Fibroblast of villous mesenchyme (primary cell): ENCODE results near the gene DDX31. TPM values are rescaled to one million over a fixed set of nuclear protein-coding genes. Genes with fewer than 3 reads are reported as not detected.
"Not testable (repeated sequence)": the region's sequence is repeated elsewhere in the genome, so short reads cannot be mapped to it uniquely, and the experiment has no call there.

Source experiments
- DNase-seq: peaks from one replicate; pipeline ENCODE4 v3.0.0-alpha.2; 2010; ENCODE audit warnings: low read depth
- H3K4me3 ChIP-seq: 2 replicates; pipeline ENCODE4 v1.5.1; 2011; ENCODE audit warnings: low read depth, mild to moderate bottlenecking, low read length
- total RNA-seq: library from RNA; depleted of rRNA; stranded (reverse); fragments of >200 nt; gene quantifications from 2 replicates; pipeline ENCODE4 v1.2.3, GENCODE V29; 2012
- TF ChIP-seq, protein P1 (sequence below): IDR thresholded peaks from 2 replicates; pipeline ENCODE4 v1.5.1; 2012; ENCODE audit warnings: low read depth, mild to moderate bottlenecking, low read length; ENCODE audit not compliant: insufficient read depth

The DDX31 gene
- total RNA-seq, 1 donor, result 19.4 TPM

DNA sequence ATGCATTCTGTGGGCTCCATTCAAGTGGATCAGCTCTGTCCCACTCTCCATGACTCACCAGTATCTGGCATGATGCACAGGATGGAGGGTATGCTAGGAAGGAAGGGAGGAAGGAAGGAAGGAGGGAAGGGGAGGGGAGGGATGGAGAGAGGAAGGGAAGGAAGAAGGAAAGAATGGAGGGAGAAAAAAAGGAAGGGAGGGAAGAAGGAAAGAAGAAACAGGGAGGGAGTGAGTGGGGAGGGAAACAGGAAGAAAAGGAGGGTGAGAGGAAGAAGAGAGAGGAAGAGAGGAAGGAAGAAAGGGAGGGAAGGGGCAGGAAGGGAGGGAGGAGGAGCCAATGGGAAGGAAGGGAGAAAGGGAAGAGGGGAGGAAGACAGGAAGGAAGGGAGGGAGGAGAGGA is 92.7 kb downstream of the DDX31 start:
- TF ChIP-seq, protein P1, sequence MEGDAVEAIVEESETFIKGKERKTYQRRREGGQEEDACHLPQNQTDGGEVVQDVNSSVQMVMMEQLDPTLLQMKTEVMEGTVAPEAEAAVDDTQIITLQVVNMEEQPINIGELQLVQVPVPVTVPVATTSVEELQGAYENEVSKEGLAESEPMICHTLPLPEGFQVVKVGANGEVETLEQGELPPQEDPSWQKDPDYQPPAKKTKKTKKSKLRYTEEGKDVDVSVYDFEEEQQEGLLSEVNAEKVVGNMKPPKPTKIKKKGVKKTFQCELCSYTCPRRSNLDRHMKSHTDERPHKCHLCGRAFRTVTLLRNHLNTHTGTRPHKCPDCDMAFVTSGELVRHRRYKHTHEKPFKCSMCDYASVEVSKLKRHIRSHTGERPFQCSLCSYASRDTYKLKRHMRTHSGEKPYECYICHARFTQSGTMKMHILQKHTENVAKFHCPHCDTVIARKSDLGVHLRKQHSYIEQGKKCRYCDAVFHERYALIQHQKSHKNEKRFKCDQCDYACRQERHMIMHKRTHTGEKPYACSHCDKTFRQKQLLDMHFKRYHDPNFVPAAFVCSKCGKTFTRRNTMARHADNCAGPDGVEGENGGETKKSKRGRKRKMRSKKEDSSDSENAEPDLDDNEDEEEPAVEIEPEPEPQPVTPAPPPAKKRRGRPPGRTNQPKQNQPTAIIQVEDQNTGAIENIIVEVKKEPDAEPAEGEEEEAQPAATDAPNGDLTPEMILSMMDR, result no peak
- no peak overlapping the region for H3K4me3 ChIP-seq
- DNase-seq, result no peak

DNA sequence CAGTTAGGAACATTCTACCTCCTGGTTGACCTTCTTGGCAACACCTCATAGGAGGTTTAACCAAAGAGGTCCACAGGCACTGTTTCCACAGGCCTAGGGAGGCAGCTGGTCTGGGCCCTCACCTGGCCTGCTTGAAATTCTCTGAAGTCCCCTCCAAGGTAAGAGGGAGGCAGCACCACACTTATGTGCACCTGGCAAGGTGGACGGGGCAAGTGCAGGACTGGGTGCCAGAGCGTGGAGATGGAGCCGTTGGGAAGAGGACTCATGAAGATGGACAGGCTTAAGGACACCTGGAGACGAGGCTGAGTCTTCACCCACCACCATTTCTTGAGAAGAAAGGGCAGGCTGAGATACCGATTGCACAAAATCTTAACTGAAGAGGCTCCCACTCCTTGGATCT is 94.0 kb downstream of the DDX31 start:
- TF ChIP-seq, protein P1, result no peak
- no peak for DNase-seq
- no peak overlapping the region for H3K4me3 ChIP-seq

DNA sequence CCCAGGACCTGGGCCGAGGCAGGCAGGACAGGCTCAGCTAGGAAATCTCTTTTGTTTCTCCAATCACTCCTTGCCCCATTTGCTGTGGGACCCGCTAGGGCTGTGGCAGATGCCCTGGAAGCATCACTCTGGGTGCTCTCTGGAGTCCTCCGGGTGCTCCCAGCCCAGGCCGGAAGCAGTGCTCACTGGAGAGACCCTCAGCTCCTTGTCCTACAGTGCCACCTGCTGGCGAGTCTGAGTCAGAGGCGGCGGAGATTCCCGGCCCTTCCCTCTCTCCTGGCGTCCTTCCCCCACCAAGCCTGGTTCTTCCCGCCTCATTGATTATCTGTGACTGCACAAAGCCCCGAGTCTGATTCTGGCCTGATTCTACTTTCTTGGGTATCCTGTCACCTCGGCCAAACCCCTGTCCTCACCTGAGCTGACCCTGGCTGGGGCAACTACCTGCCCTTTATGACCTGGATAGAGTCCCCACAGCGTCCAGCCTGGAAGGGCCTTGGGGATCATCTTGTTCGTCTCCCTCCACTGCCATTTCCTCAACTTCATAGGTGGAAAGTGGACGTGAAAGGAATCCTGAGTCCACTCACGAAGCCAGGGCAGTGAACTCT is 94.7 kb downstream of the DDX31 start:
- TF ChIP-seq, protein P1, result peak; percentile 93
- DNase-seq, result peak; percentile 70
- no peak overlapping the region for H3K4me3 ChIP-seq

DNA sequence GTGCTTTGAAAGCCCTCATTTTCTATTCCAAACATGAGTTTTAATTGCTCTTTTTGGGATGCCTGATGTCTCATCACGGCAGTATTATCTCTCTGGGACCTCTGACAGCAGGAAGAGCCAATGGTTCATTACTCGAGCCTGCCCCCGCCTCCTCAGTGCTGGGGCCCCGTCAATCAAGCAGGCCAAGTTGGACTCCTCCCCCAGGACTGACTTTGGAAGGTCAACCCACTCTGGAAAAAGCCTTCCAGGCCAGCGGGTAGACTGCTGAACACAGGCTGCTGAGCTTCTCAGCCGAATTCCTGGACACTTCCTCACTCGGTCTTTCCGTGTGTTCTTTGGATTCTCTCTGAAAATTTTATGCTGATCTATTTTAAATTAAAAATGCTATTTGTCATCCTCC is 96.9 kb downstream of the DDX31 start:
- TF ChIP-seq, protein P1, result no peak
- no peak for DNase-seq
- no peak overlapping the region for H3K4me3 ChIP-seq

DNA sequence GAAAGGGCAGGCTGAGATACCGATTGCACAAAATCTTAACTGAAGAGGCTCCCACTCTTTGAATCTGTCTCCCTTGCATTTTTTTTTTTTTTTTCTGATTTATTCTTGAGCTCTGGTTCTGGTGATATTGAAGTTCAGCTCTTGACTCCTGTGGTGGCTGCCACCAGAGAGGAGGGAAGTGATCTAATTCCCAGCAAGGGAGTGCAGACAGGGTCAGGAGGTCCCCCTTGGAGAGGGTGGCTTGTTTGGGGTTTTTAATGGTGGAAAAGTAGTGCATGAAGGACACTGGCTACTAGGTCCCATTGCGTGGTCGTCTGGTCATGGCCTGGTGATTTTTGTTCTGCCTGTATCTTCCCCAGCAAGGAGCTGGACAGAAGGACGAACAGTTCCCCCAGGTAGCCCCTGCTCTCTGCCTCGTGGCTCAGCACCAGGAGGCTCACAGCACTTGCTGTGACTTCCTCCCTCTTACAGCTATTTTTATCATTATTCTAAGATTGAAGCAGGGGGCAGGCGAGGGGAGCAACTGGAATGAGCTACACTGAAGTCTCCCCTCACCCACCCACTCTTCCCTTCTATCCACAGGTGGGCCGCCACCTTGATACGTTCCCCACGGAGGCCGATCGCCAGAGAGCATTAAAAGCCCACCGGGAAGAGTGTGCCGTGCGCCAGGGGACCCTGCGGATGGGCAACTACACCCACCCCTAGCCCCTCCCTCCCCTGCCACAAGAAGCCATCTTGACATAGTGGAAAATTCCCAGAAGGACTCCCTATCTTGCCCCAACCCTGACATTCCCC is 97.8 kb downstream of the DDX31 start:
- DNase-seq, result no peak
- TF ChIP-seq, protein P1, result no peak
- H3K4me3 ChIP-seq, result no peak overlapping the region

DNA sequence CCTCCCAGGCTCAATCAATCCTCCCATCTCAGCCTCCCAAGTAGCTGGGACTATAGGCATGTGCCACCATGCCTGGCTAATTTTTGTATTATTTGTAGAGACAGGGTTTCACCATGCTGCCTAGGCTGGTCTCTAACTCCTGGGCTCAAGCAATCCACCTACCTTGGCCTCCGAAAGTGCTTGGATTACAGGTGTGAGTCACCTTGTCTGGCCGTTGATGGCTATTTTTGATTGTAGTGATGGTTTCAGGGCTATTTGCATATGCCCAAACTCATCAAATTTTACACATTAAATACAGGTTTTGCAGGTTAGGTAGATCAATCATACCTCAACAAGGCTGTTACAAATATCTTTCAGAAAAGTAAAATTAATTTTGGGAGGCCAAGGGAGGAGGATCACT is 101.0 kb downstream of the DDX31 start:
- DNase-seq, H3K4me3 ChIP-seq: not testable (repeated sequence)

DNA sequence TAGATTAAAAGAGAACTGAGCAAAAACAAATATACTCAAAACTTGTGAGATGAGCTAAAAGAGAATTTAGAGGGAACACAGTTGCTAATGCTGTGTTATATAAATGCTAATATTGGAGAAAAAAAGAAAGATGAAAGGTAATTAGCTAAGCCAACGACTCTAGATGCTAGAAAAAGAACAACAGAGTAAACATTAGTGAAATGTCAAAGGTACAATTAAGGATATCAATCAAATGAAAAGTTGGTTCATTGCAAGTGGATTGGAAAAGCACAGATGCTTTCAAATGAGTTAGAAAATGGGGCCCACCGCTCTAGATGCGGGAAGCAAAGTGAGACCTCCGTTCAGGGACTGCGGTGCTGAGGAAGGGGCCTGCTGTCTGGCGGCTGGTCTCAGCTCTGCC is 105.3 kb downstream of the DDX31 start:
- no peak for DNase-seq
- no peak overlapping the region for H3K4me3 ChIP-seq
- TF ChIP-seq, protein P1, result no peak
